OCI-LY3 (cell line): Measurements from ENCODE around the gene BID.

Experiments used
- EZH2phosphoT487 ChIP-seq: fragments of 200-600 bp; shearing (Covaris generic); IDR thresholded peaks from 2 replicates; pipeline ENCODE4 v1.6.1; 2018; ENCODE audit warnings: antibody characterized with exemption, mixed run types, low read depth
- TF ChIP-seq, protein P1 (sequence below): fragments of 200-600, 300-600 bp; sonication (generic); IDR thresholded peaks from 2 replicates; pipeline ENCODE4 v1.5.1; 2014; ENCODE audit warnings: antibody characterized with exemption, low read length, low read depth

DNA sequence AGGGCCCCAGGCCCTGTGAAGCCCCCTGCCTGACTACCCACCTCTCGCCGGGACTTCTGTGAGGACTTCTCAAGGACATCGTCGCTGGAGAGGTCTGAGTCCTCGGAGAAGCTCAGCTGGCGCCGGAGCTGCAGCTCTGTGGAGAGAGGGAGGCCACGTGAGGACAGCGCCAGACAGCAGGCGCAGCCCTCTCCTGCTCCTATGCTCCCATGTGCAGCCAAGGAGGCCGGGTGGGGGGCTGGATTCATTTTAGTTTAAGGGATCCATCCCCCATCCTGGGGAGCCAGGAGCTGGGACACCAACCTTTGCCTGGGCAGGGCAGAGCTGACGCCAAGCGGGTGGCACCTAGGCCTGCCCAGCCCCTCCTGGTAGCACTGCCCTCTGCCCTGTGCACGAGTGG is 42.4 kb upstream of the BID start:
- TF ChIP-seq, protein P1, sequence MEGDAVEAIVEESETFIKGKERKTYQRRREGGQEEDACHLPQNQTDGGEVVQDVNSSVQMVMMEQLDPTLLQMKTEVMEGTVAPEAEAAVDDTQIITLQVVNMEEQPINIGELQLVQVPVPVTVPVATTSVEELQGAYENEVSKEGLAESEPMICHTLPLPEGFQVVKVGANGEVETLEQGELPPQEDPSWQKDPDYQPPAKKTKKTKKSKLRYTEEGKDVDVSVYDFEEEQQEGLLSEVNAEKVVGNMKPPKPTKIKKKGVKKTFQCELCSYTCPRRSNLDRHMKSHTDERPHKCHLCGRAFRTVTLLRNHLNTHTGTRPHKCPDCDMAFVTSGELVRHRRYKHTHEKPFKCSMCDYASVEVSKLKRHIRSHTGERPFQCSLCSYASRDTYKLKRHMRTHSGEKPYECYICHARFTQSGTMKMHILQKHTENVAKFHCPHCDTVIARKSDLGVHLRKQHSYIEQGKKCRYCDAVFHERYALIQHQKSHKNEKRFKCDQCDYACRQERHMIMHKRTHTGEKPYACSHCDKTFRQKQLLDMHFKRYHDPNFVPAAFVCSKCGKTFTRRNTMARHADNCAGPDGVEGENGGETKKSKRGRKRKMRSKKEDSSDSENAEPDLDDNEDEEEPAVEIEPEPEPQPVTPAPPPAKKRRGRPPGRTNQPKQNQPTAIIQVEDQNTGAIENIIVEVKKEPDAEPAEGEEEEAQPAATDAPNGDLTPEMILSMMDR: no peak
- TF ChIP-seq EZH2phosphoT487: no peak
